ENCODE results near the gene CEP250. TPM values are rescaled to one million over a fixed set of nuclear protein-coding genes. Genes with fewer than 3 reads are reported as not detected.

The CEP250 gene
- total and polyA plus RNA-seq, 2 experiments from 2014 or later: 15.5 to 21.7 TPM

DNA sequence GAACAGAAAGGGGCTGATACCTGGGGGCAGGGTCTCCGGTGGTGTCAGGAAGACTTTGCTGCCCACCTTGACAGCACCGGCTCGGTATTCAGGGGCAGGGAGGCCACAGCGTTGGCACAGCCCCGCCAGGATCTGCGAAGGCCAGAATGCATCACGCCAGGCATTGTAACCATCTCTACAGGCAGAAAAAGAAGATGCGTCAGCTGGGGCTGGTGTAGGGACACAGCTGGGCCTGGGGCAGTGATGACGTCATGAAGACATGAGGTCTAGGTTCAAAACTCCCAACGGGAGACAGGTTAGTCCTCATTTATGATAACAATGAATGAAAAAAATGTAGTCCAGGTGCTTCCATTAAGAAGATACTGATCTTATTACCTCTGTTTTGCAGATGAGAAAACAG is 108.4 kb downstream of the CEP250 start:
- no peak overlapping the region for H3K27ac ChIP-seq
- no peak for DNase-seq
- no peaks in the 10 kb centered on the region for H3F3A ChIP-seq (ENCODE audit: insufficient read depth)
- in situ Hi-C loops (cut with MboI): no loop called here
- no peaks in the 10 kb centered on the region for H3K9me2 ChIP-seq (ENCODE audit: insufficient read depth)
- H2AFZ ChIP-seq: no peak overlapping the region
- H3K4me2 ChIP-seq (ENCODE audit: unreplicated experiment): no peak overlapping the region
- H3K4me1 ChIP-seq (ENCODE audit: insufficient read depth): peaks cover 4% of the 10 kb centered on the region; the same call in 1 of the 2 replicates
- no peak for TF ChIP-seq EZH2phosphoT487 (IDR thresholded peaks at IDR 0.05; ENCODE audit: insufficient read depth, low read depth)
- no peak for TF ChIP-seq EZH2 (IDR thresholded peaks at IDR 0.05; ENCODE audit: insufficient read depth, poor library complexity, severe bottlenecking)
- no peak overlapping the region for H3K9ac ChIP-seq
- H3K9me3 ChIP-seq (ENCODE audit: low read depth): no peaks in the 10 kb centered on the region
- H4K20me1 ChIP-seq (ENCODE audit: insufficient read depth): no peaks in the 10 kb centered on the region
- no peaks in the 10 kb centered on the region for H3K36me3 ChIP-seq (ENCODE audit: low read depth)
- H3K79me2 ChIP-seq (ENCODE audit: insufficient read depth): no peaks in the 10 kb centered on the region
- no peak overlapping the region for H3K4me3 ChIP-seq
- WGBS, 2 experiments (ENCODE audit: low coverage in 1 of 2, low lambda C conversion rate in 2 of 2, missing lambda C conversion rate in 2 of 2): 78 to 84% methylated on average over 10 of the region's 10 CpGs
- H3K27me3 ChIP-seq (replicated peaks; ENCODE audit: insufficient read depth): no peaks in the 10 kb centered on the region

DNA sequence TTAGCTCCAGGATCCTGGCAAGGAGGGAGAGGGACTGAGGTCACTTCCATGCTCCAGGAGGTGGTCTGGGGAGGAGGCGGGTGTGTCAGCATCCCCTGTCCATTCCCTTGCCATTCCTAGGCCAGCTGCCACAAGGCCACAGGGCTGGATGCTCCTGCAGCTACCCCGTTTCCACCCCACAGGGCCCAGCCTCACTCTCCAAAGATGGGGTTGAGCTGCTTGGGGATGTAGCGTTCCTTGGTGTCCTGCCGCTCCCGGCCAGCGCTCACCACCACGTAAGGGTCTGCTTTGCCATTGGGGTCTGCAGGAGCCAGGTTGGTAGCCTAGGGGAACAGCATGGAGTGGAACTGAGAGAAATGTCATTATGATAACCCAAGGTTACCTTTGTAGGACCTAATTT is 109.5 kb downstream of the CEP250 start:
- H4K20me1 ChIP-seq (ENCODE audit: insufficient read depth): no peaks in the 10 kb centered on the region
- 82 to 95% methylated on average over 5 to 7 of the region's 7 CpGs for WGBS, 2 experiments (ENCODE audit: low coverage in 1 of 2, low lambda C conversion rate in 2 of 2, missing lambda C conversion rate in 2 of 2)
- DNase-seq: no peak
- H3K79me2 ChIP-seq (ENCODE audit: insufficient read depth): no peaks in the 10 kb centered on the region
- H3K9me2 ChIP-seq (ENCODE audit: insufficient read depth): no peaks in the 10 kb centered on the region
- no peak overlapping the region for H3K9ac ChIP-seq
- H3K36me3 ChIP-seq (ENCODE audit: low read depth): no peaks in the 10 kb centered on the region
- H3K4me3 ChIP-seq: no peak overlapping the region
- H3F3A ChIP-seq (ENCODE audit: insufficient read depth): no peaks in the 10 kb centered on the region
- peaks cover 4% of the 10 kb centered on the region; the same call in 1 of the 2 replicates for H3K4me1 ChIP-seq (ENCODE audit: insufficient read depth)
- H3K27ac ChIP-seq: no peak overlapping the region
- no peak overlapping the region for H3K4me2 ChIP-seq (ENCODE audit: unreplicated experiment)
- H3K9me3 ChIP-seq (ENCODE audit: low read depth): no peaks in the 10 kb centered on the region
- no peaks in the 10 kb centered on the region for H3K27me3 ChIP-seq (replicated peaks; ENCODE audit: insufficient read depth)
- in situ Hi-C loops (cut with MboI): no loop called here
- TF ChIP-seq EZH2phosphoT487 (IDR thresholded peaks at IDR 0.05; ENCODE audit: insufficient read depth, low read depth) (no peak), EZH2 (IDR thresholded peaks at IDR 0.05; ENCODE audit: insufficient read depth, poor library complexity, severe bottlenecking) (no peak)
- no peak overlapping the region for H2AFZ ChIP-seq

DNA sequence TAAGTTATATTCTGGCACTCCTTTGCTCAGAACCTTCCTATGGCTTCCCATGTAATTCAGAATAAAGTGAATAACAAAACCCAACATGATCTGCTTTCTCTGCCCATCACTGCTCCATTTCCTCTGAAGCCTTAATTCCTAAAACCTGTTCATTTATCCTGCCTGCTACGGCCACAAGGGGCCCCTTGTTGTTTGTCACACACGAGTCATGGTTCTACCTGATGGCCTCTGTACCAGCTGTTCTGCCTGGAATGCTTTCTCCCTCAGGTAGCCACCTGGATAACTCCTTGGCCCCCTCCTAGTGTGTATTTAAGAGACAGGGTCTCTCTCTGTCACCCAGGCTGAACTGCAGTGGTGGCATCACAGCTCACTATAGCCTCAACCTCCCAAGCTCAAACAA is 113.2 kb downstream of the CEP250 start:
- Histone ChIP-seq H3K9ac (no peak overlapping the region), H3K79me2 (ENCODE audit: insufficient read depth) (no peaks in the 10 kb centered on the region), H4K20me1 (ENCODE audit: insufficient read depth) (no peaks in the 10 kb centered on the region), H3K27me3 (replicated peaks; ENCODE audit: insufficient read depth) (no peaks in the 10 kb centered on the region), H3K27ac (no peak overlapping the region), H3K4me3 (no peak overlapping the region), H2AFZ (no peak overlapping the region), H3K9me3 (ENCODE audit: low read depth) (no peaks in the 10 kb centered on the region), H3K4me1 (ENCODE audit: insufficient read depth) (no peaks in the 10 kb centered on the region), H3K9me2 (ENCODE audit: insufficient read depth) (no peaks in the 10 kb centered on the region), H3K4me2 (ENCODE audit: unreplicated experiment) (no peak overlapping the region), H3F3A (ENCODE audit: insufficient read depth) (no peaks in the 10 kb centered on the region), H3K36me3 (ENCODE audit: low read depth) (no peaks in the 10 kb centered on the region)
- 0 to 5% methylated on average over 2 of the region's 2 CpGs for WGBS, 2 experiments (ENCODE audit: low coverage in 1 of 2, low lambda C conversion rate in 2 of 2, missing lambda C conversion rate in 2 of 2)
- in situ Hi-C loops (cut with MboI): no loop called here
- peak; percentile 16 for DNase-seq
- TF ChIP-seq EZH2phosphoT487 (IDR thresholded peaks at IDR 0.05; ENCODE audit: insufficient read depth, low read depth): no peak
- no peak for TF ChIP-seq EZH2 (IDR thresholded peaks at IDR 0.05; ENCODE audit: insufficient read depth, poor library complexity, severe bottlenecking)

MicroRNAs encoded within 50 kb of the gene (microRNA counts, 767-probe panel; counts per million panel counts)
- 447 counts per million, percentile 86 among the panel's probes with 10 or more counts for microRNA hsa-miR-1289

Small RNA genes lying within 50 kb of the gene (microRNA-seq; reads per million reads assigned to microRNA genes)
- gene MIR1289-1 (ENCODE audit: borderline number of aligned reads): not detected

Small RNA genes lying within 50 kb of the gene (small RNA-seq; reads per million reads assigned to genes)
- gene MIR1289-1 (ENCODE audit: low read depth, low replicate concordance): not detected

Other genes starting within 250 kb of the CEP250 start
- gene MMP24, start 228.9 kb upstream of the CEP250 start, total RNA-seq (2014; rRNA removed; shearing (Covaris generic)): 7.1 and 8.5 TPM in 2 replicates
- gene MMP24, start 228.9 kb upstream of the CEP250 start, polyA plus RNA-seq (2016; fragmentation: Nextera tagmentation; extraction: Ambion mirVana): 0.61 and 0.70 TPM in 2 replicates
- 26.8 and 30.0 TPM in 2 replicates for gene MMP24OS, start 177.5 kb upstream of the CEP250 start, total RNA-seq (2014; rRNA removed; shearing (Covaris generic))
- gene MMP24OS, start 177.5 kb upstream of the CEP250 start, polyA plus RNA-seq (2016; fragmentation: Nextera tagmentation; extraction: Ambion mirVana): 81.7 and 85.3 TPM in 2 replicates
- gene EIF6, start 170.8 kb upstream of the CEP250 start, total RNA-seq (2014; rRNA removed; shearing (Covaris generic)): 166 and 183 TPM in 2 replicates
- gene EIF6, start 170.8 kb upstream of the CEP250 start, polyA plus RNA-seq (2016; fragmentation: Nextera tagmentation; extraction: Ambion mirVana): 245 and 247 TPM in 2 replicates
- gene FAM83C, start 163.2 kb upstream of the CEP250 start, total RNA-seq (2014; rRNA removed; shearing (Covaris generic)): not detected in 2 replicates
- not detected in 2 replicates for gene FAM83C, start 163.2 kb upstream of the CEP250 start, polyA plus RNA-seq (2016; fragmentation: Nextera tagmentation; extraction: Ambion mirVana)
- gene UQCC1, start 43.6 kb upstream of the CEP250 start, total RNA-seq (2014; rRNA removed; shearing (Covaris generic)): 22.3 and 34.9 TPM in 2 replicates
- 23.0 and 23.6 TPM in 2 replicates for gene UQCC1, start 43.6 kb upstream of the CEP250 start, polyA plus RNA-seq (2016; fragmentation: Nextera tagmentation; extraction: Ambion mirVana)
- gene GDF5, start 17.4 kb upstream of the CEP250 start, total RNA-seq (2014; rRNA removed; shearing (Covaris generic)): 2.5 and 3.9 TPM in 2 replicates
- gene GDF5, start 17.4 kb upstream of the CEP250 start, polyA plus RNA-seq (2016; fragmentation: Nextera tagmentation; extraction: Ambion mirVana): 1.2 and 1.3 TPM in 2 replicates
- gene C20orf173, start 74.1 kb downstream of the CEP250 start, total RNA-seq (2014; rRNA removed; shearing (Covaris generic)): not detected in 2 replicates
- not detected in 2 replicates for gene C20orf173, start 74.1 kb downstream of the CEP250 start, polyA plus RNA-seq (2016; fragmentation: Nextera tagmentation; extraction: Ambion mirVana)
- gene ERGIC3, start 86.5 kb downstream of the CEP250 start, total RNA-seq (2014; rRNA removed; shearing (Covaris generic)): 345 and 477 TPM in 2 replicates
- gene ERGIC3, start 86.5 kb downstream of the CEP250 start, polyA plus RNA-seq (2016; fragmentation: Nextera tagmentation; extraction: Ambion mirVana): 261 and 262 TPM in 2 replicates
- gene SPAG4, start 160.2 kb downstream of the CEP250 start, total RNA-seq (2014; rRNA removed; shearing (Covaris generic)): 3.3 and 14.2 TPM in 2 replicates
- gene SPAG4, start 160.2 kb downstream of the CEP250 start, polyA plus RNA-seq (2016; fragmentation: Nextera tagmentation; extraction: Ambion mirVana): 17.3 and 20.9 TPM in 2 replicates
- gene CPNE1, start 209.3 kb downstream of the CEP250 start, total RNA-seq (2014; rRNA removed; shearing (Covaris generic)): 172 and 205 TPM in 2 replicates
- 166 and 178 TPM in 2 replicates for gene CPNE1, start 209.3 kb downstream of the CEP250 start, polyA plus RNA-seq (2016; fragmentation: Nextera tagmentation; extraction: Ambion mirVana)
- 31.7 and 36.0 TPM in 2 replicates for gene RBM12, start 209.3 kb downstream of the CEP250 start, total RNA-seq (2014; rRNA removed; shearing (Covaris generic))
- 18.1 and 18.5 TPM in 2 replicates for gene RBM12, start 209.3 kb downstream of the CEP250 start, polyA plus RNA-seq (2016; fragmentation: Nextera tagmentation; extraction: Ambion mirVana)
- 35.8 and 56.9 TPM in 2 replicates for gene NFS1, start 243.8 kb downstream of the CEP250 start, total RNA-seq (2014; rRNA removed; shearing (Covaris generic))
- 31.5 and 33.3 TPM in 2 replicates for gene NFS1, start 243.8 kb downstream of the CEP250 start, polyA plus RNA-seq (2016; fragmentation: Nextera tagmentation; extraction: Ambion mirVana)
- gene ROMO1, start 243.8 kb downstream of the CEP250 start, total RNA-seq (2014; rRNA removed; shearing (Covaris generic)): 148 and 311 TPM in 2 replicates
- 525 and 543 TPM in 2 replicates for gene ROMO1, start 243.8 kb downstream of the CEP250 start, polyA plus RNA-seq (2016; fragmentation: Nextera tagmentation; extraction: Ambion mirVana)

Measured in GM23248 (cell line).